ENCODE results near the gene GPLD1.

GPLD1 gene

GRCh38 chr6:24412294-24412693, 77.1 kb downstream of the GPLD1 start:
- TF ChIP-seq CTCF (IDR thresholded peaks at IDR 0.05; ENCODE audit: control insufficient read depth, insufficient read depth, low read depth, low read length, missing control alignments): no peak
- H3K4me3 ChIP-seq (ENCODE audit: control insufficient read depth, low read depth, low read length): no peak overlapping the region
- DNase-seq (ENCODE audit: low read depth): no peak

GRCh38 chr6:24410622-24411021, 78.8 kb downstream of the GPLD1 start:
- H3K4me3 ChIP-seq (ENCODE audit: control insufficient read depth, low read depth, low read length): no peak overlapping the region
- no peak for TF ChIP-seq CTCF (IDR thresholded peaks at IDR 0.05; ENCODE audit: control insufficient read depth, insufficient read depth, low read depth, low read length, missing control alignments)
- no peak for DNase-seq (ENCODE audit: low read depth)

- H3K4me3 ChIP-seq (ENCODE audit: control insufficient read depth, low read depth, low read length): no peak overlapping the region
- no peak for DNase-seq (ENCODE audit: low read depth)
- no peak for TF ChIP-seq CTCF (IDR thresholded peaks at IDR 0.05; ENCODE audit: control insufficient read depth, insufficient read depth, low read depth, low read length, missing control alignments)
Observed at GRCh38 chr6:24408719-24409410, 80.5 kb downstream of the GPLD1 start.

- TF ChIP-seq CTCF (IDR thresholded peaks at IDR 0.05; ENCODE audit: control insufficient read depth, insufficient read depth, low read depth, low read length, missing control alignments): no peak
- DNase-seq (ENCODE audit: low read depth): no peak
- H3K4me3 ChIP-seq (ENCODE audit: control insufficient read depth, low read depth, low read length): no peak overlapping the region
Observed at GRCh38 chr6:24405262-24405661, 84.1 kb downstream of the GPLD1 start.

GRCh38 chr6:24403501-24403824, 85.9 kb downstream of the GPLD1 start:
- peak overlapping the region; percentile 68 for H3K4me3 ChIP-seq (ENCODE audit: control insufficient read depth, low read depth, low read length)
- no peak for TF ChIP-seq CTCF (IDR thresholded peaks at IDR 0.05; ENCODE audit: control insufficient read depth, insufficient read depth, low read depth, low read length, missing control alignments)
- no peak for DNase-seq (ENCODE audit: low read depth)

- peak within 1 kb of the TSS; percentile 68 for H3K4me3 ChIP-seq (ENCODE audit: control insufficient read depth, low read depth, low read length)
- peak; percentile 40 for DNase-seq (ENCODE audit: low read depth)
- TF ChIP-seq CTCF (IDR thresholded peaks at IDR 0.05; ENCODE audit: control insufficient read depth, insufficient read depth, low read depth, low read length, missing control alignments): no peak
Observed at GRCh38 chr6:24402697-24403500, 86.5 kb downstream of the GPLD1 start, which contains the start of gene MRS2. TSS of gene MRS2 (plus strand) at chr6:24402936. CDS start at chr6:24403047, 111 bp downstream.
